Right lobe of liver (tissue), 6 donors: ENCODE results near the gene SLC23A3. TPM values are rescaled to one million over a fixed set of nuclear protein-coding genes. Genes with fewer than 3 reads are reported as not detected.

Source experiments
- ATAC-seq, 4 donors: fragments of 200-7000 bp; cut with Tn5 transposase; one replicate each; pipeline ENCODE4 v1.9.1; 2020; ENCODE audit warnings: mild to moderate bottlenecking in 4 of 4, moderate library complexity in 4 of 4
- DNase-seq, 3 donors: peaks; one replicate each; pipeline ENCODE4 v3.0.0-alpha.2; 2020
- H3K27ac ChIP-seq, 3 donors: fragments of 200-600 bp; one replicate each; pipeline ENCODE4 v1.8.0; 2022
- H3K27me3 ChIP-seq, 2 donors: fragments of 200-600 bp; one replicate each; pipeline ENCODE4 v1.8.0; 2022
- H3K36me3 ChIP-seq, 4 donors: fragments of 200-600 bp; sonication (generic) in 1 of 4; one replicate each; pipeline versions ENCODE4 v1.5.1 to v1.8.0; 2017 to 2022; ENCODE audit warnings: control low read depth in 1 of 4
- H3K4me1 ChIP-seq, 4 donors: fragments of 200-600 bp; sonication (generic) in 1 of 4; one replicate each; pipeline versions ENCODE4 v1.5.1 to v1.8.0; 2017 to 2022; ENCODE audit warnings: control low read depth in 1 of 4
- H3K4me3 ChIP-seq, 3 donors: fragments of 200-600 bp; one replicate each; pipeline ENCODE4 v1.8.0; 2022
- H3K9me3 ChIP-seq, 4 donors: fragments of 200-600 bp; sonication (generic) in 1 of 4; one replicate each; pipeline versions ENCODE4 v1.5.1 to v1.8.0; 2017 to 2022; ENCODE audit warnings: control low read depth in 1 of 4
- CTCF ChIP-seq, 4 donors: fragments of 200-600 bp in 3 of 4; fragments of 450-650 bp in 1 of 4; IDR thresholded peaks; one replicate each; pipeline versions ENCODE4 v1.5.1 to v1.8.0; 2016 to 2022; ENCODE audit warnings: antibody characterized with exemption in 4 of 4, mild to moderate bottlenecking in 2 of 4
- POLR2A ChIP-seq: fragments of 450-650 bp; IDR thresholded peaks from one replicate; pipeline ENCODE4 v1.6.1; 2017; ENCODE audit warnings: antibody characterized with exemption, mild to moderate bottlenecking
- WGBS: methylation state at CpG from one replicate; pipeline ENCODE4 v1.1.6; 2018; ENCODE audit warnings: low coverage, low lambda C conversion rate; ENCODE audit not compliant: insufficient coverage; ENCODE audit errors: missing lambda C conversion rate; 5-methylcytosine and 5-hydroxymethylcytosine counted together
- intact Hi-C, 2 donors: fragments of 100-400 bp; cut with DNase I; formaldehyde crosslinking; loops; one replicate each; pipeline versions ENCODE4 v1.11.2 to v1.14.1; 2022
- total RNA-seq, 6 experiments: library from RNA; depleted of rRNA in 2 of 6; stranded (reverse); fragments of >200 nt in 2 of 6; fragmentation: NEBNext Ultra II Directional in 3 of 6; extraction: Animal tissue kit (Norgen Biotek cat#: 25700) in 3 of 6; gene quantifications; one replicate each; pipeline versions ENCODE4 v1.1.0 to v1.2.4, GENCODE V29; 2016 to 2023
- donor health status: DM: no; HTN: yes; CAD: no.
- donor health status: DM: no; HTN: no; CAD: no.
- donor health status: DM: no; HTN: no; CAD: no.
- donor health status: DM: no; HTN: yes; CAD: no.
- donor health status: DM: no; HTN: yes; CAD: no.

SLC23A3 gene
- total RNA-seq, 6 experiments from 2014 or later: 0.62 to 4.9 (median 2.1) TPM

- whole genome bisulfite sequencing: 34% methylated on average over 2 of the region's 2 CpGs
- peak; percentile 45 to 61 (median 51) for ATAC-seq
- Histone ChIP-seq H3K27me3 (no peaks in the 10 kb centered on the region), H3K36me3 (no peaks in the 10 kb centered on the region), H3K4me1 (peaks cover 0 to 33% (median 14%) of the 10 kb centered on the region in 4 donors), H3K4me3 (no peak overlapping the region), H3K27ac (peak overlapping the region; percentile 40 to 87 (median 80)), H3K9me3 (no peaks in the 10 kb centered on the region)
- intact Hi-C loops: no loop called here
- no peak for DNase-seq
- no peak for TF ChIP-seq CTCF (IDR thresholded peaks at IDR 0.05)
- no peak for TF ChIP-seq POLR2A
Measured at GRCh38 chr2:219112062-219112406, 57.8 kb downstream of the SLC23A3 start.

Other genes starting within 250 kb of the SLC23A3 start
- gene CDK5R2, start 210.4 kb downstream of the SLC23A3 start, total RNA-seq: not detected
- gene FEV, start 184.8 kb downstream of the SLC23A3 start, total RNA-seq: not detected
- not detected for gene CRYBA2, start 176.6 kb downstream of the SLC23A3 start, total RNA-seq
- not detected for gene CFAP65, start 128.5 kb downstream of the SLC23A3 start, total RNA-seq
- gene IHH, start 109.1 kb downstream of the SLC23A3 start, total RNA-seq: 1 to 10 TPM in 3 of 6 experiments, under 1 TPM in 3; 0.42 to 3.9 (median 1.1) TPM
- gene NHEJ1, start 9.2 kb downstream of the SLC23A3 start, total RNA-seq: 10 to 100 TPM in 3 of 6 experiments, 1 to 10 TPM in 3; 5.8 to 16.7 (median 10.9) TPM
- gene CNPPD1, start 6.9 kb upstream of the SLC23A3 start, total RNA-seq: 10 to 100 TPM; 22.3 to 37.1 (median 30.2) TPM
- 10 to 100 TPM; 33.6 to 77.9 (median 51.0) TPM for gene RETREG2, start 8.2 kb upstream of the SLC23A3 start, total RNA-seq
- 10 to 100 TPM; 20.7 to 32.3 (median 28.8) TPM for gene ZFAND2B, start 36.8 kb upstream of the SLC23A3 start, total RNA-seq
- gene ABCB6, start 48.9 kb upstream of the SLC23A3 start, total RNA-seq: 10 to 100 TPM; 20.3 to 72.5 (median 37.3) TPM
- gene ATG9A, start 59.6 kb upstream of the SLC23A3 start, total RNA-seq: 10 to 100 TPM; 28.3 to 39.6 (median 33.2) TPM
- gene ANKZF1, start 59.8 kb upstream of the SLC23A3 start, total RNA-seq: 10 to 100 TPM; 19.3 to 27.8 (median 24.5) TPM
- 1 to 10 TPM; 2.1 to 4.2 (median 2.8) TPM for gene GLB1L, start 75.4 kb upstream of the SLC23A3 start, total RNA-seq
- gene STK16, start 75.5 kb upstream of the SLC23A3 start, total RNA-seq: 10 to 100 TPM; 17.7 to 28.1 (median 21.9) TPM
- gene TUBA4B, start 83.2 kb upstream of the SLC23A3 start, total RNA-seq: 1 to 10 TPM in 1 of 6 experiments, under 1 TPM in 3, not detected in 2; 0.27 to 2.0 (median 0.57) TPM
- 100 to 1,000 TPM in 1 of 6 experiments, 10 to 100 TPM in 5; 14.9 to 114 (median 35.6) TPM for gene TUBA4A, start 83.9 kb upstream of the SLC23A3 start, total RNA-seq
- gene DNAJB2, start 109.3 kb upstream of the SLC23A3 start, total RNA-seq: 10 to 100 TPM; 32.6 to 52.1 (median 39.9) TPM
- gene PTPRN, start 139.4 kb upstream of the SLC23A3 start, total RNA-seq: under 1 TPM in 1 of 6 experiments, not detected in 5; 0.31 TPM
- gene RESP18, start 162.7 kb upstream of the SLC23A3 start, total RNA-seq: not detected
- 10 to 100 TPM; 37.1 to 60.2 (median 47.0) TPM for gene DNPEP, start 217.9 kb upstream of the SLC23A3 start, total RNA-seq
- 10 to 100 TPM in 1 of 6 experiments, 1 to 10 TPM in 5; 1.2 to 25.6 (median 2.5) TPM for gene DES, start 248.3 kb upstream of the SLC23A3 start, total RNA-seq